Measurements from ENCODE around the gene IL23A.

Gene IL23A

DNA sequence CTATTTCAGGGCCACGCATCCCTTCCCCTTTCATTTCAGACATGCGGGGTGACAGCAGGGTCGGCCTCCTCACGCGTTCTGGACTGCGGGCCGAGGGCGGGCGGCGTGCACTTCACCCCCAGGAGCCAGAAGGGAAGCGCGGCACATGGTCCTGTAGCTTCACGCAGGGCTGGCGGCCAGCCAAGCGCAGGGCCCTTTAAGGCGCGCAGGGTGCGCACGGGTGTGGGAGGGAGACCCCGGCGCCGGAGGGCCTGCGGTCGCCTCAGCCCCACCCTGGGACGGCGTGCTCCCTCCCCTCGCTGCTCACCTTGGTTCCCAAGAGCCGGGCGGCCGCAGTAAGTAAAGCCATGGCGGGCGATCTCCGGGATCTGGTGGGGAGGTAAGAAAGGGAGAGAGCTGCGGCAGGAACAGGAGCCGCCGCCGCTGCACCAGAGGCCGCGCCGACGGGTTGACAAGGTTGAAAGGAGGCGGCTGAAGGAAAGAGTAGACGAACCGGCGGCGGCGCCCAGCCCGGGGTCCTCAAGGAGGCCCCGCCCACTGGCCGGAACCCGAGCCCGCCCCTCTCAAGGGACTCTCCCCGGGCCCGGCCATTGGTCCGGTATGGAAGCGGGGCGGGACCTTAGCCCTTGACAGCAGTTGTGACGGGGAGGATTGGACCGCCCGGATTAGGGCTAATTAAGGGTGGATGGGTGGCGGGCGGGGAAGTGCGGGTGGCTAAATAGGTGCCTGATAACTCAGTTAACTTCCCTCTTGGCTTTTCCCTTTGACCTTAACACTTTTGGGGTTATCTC is 38.6 kb upstream of the IL23A start, which contains the start of gene CS:
Gene CS (minus strand): TSS at position 478 of the 791 bp plus-strand sequence. CDS start 129 bp downstream, at position 349.
- peaks cover 3% of the 10 kb centered on the region; the same call in 1 of the 2 replicates for H4K20me1 ChIP-seq (ENCODE audit: control insufficient read depth, insufficient read depth, low read depth, low read length)
- peak within 1 kb of the TSS; percentile 92 for H3K4me3 ChIP-seq (ENCODE audit: low read length)
- H3K27me3 ChIP-seq (ENCODE audit: control insufficient read depth, low read length) = no peaks in the 10 kb centered on the region
- H3K4me2 ChIP-seq (ENCODE audit: low read length) = peak within 1 kb of the TSS; percentile 94
- H3K36me3 ChIP-seq (ENCODE audit: control insufficient read depth, low read length) = peaks cover 68% of the 10 kb centered on the region
- H3K9me3 ChIP-seq (ENCODE audit: control insufficient read depth, insufficient read depth, low read length) = no peaks in the 10 kb centered on the region
- TF ChIP-seq, protein P1, sequence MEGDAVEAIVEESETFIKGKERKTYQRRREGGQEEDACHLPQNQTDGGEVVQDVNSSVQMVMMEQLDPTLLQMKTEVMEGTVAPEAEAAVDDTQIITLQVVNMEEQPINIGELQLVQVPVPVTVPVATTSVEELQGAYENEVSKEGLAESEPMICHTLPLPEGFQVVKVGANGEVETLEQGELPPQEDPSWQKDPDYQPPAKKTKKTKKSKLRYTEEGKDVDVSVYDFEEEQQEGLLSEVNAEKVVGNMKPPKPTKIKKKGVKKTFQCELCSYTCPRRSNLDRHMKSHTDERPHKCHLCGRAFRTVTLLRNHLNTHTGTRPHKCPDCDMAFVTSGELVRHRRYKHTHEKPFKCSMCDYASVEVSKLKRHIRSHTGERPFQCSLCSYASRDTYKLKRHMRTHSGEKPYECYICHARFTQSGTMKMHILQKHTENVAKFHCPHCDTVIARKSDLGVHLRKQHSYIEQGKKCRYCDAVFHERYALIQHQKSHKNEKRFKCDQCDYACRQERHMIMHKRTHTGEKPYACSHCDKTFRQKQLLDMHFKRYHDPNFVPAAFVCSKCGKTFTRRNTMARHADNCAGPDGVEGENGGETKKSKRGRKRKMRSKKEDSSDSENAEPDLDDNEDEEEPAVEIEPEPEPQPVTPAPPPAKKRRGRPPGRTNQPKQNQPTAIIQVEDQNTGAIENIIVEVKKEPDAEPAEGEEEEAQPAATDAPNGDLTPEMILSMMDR (IDR thresholded peaks at IDR 0.05; ENCODE audit: low read depth, low read length, poor library complexity, severe bottlenecking) = no peak
- TF ChIP-seq EZH2phosphoT487 (IDR thresholded peaks at IDR 0.05; ENCODE audit: borderline replicate concordance, low read length) = no peak
- peaks cover 63% of the 10 kb centered on the region for H3K4me1 ChIP-seq (ENCODE audit: control insufficient read depth, low read length)
- H3K9me2 ChIP-seq (replicated peaks; ENCODE audit: control insufficient read depth, low read length) = no peaks in the 10 kb centered on the region
- peaks cover 68% of the 10 kb centered on the region for H3K79me2 ChIP-seq (ENCODE audit: control insufficient read depth, low read length)
- H3F3A ChIP-seq (ENCODE audit: control insufficient read depth, insufficient read depth) = peaks cover 5% of the 10 kb centered on the region; the same call in 1 of the 2 replicates
- peak within 1 kb of the TSS; percentile 72 for H3K27ac ChIP-seq (ENCODE audit: low read depth, low read length)

DNA sequence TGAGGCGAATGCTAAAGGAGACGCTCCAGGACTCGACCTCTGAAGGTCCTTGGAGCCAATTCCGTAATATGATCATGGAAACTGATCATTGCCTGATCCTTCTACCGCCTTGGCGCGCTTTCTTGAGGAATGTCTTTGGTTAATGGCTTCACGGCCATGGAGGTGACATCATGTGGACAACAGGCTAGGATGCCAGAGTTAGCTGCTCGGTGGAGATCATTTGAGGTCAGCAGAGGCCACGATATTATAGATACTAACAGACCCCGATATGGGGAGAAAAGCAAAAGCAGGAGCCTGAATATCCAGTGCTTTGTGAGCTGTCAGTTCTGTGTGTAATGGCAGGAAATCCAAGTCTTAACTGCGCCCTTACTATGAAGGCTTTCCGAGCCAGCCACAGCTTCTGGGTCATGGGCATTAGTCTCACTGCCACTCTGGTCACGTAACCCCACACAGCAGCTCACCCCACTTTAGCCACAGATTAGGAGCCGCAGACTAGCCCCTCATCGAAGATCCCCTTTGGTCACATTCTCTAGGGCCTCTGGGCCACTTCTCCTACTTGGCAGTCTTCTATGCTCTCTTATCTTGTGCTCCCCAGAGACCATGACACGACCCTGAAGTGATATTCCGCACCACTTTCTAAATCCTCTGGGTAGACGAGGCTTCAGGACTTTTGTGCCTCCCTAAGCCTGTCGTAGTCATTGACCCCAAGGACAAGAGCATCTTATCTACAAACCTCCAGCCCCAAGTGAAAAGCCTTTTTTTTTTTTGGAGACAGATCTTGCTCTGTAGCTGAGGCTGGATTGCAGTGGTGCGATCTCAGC is 37.8 kb upstream of the IL23A start:
- Histone ChIP-seq H3K36me3 (ENCODE audit: control insufficient read depth, low read length) (peaks cover 67% of the 10 kb centered on the region), H3K9me3 (ENCODE audit: control insufficient read depth, insufficient read depth, low read length) (no peaks in the 10 kb centered on the region), H3K4me3 (ENCODE audit: low read length) (peak overlapping the region; percentile 92), H3K4me2 (ENCODE audit: low read length) (peak overlapping the region; percentile 94), H3F3A (ENCODE audit: control insufficient read depth, insufficient read depth) (peaks cover 6% of the 10 kb centered on the region; the same call in 1 of the 2 replicates), H3K27me3 (ENCODE audit: control insufficient read depth, low read length) (no peaks in the 10 kb centered on the region), H4K20me1 (ENCODE audit: control insufficient read depth, insufficient read depth, low read depth, low read length) (peaks cover 3% of the 10 kb centered on the region; the same call in 1 of the 2 replicates), H3K27ac (ENCODE audit: low read depth, low read length) (peak overlapping the region; percentile 72), H3K79me2 (ENCODE audit: control insufficient read depth, low read length) (peaks cover 60% of the 10 kb centered on the region), H3K9me2 (replicated peaks; ENCODE audit: control insufficient read depth, low read length) (no peaks in the 10 kb centered on the region), H3K4me1 (ENCODE audit: control insufficient read depth, low read length) (peaks cover 63% of the 10 kb centered on the region)
- TF ChIP-seq, protein P1 (IDR thresholded peaks at IDR 0.05; ENCODE audit: low read depth, low read length, poor library complexity, severe bottlenecking) = no peak
- TF ChIP-seq EZH2phosphoT487 (IDR thresholded peaks at IDR 0.05; ENCODE audit: borderline replicate concordance, low read length) = no peak

DNA sequence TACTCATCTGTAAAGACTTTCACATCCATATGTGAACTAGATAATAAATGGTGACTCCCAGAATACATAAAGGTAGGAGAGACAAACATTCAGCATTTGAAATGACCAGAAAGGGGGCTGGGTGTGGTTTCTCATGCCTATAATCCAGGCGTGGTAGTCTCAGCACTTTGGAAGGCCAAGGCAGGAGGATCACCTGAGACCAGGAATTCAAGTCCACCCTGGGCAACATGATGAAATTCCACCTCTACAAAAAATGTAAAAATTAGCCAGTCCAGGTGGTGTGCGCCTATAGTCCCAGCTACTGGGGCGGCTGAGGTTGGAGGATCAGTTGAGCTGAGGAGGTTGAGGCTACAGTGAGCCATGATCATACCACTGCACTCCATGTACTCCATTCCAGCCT is 34.4 kb upstream of the IL23A start:
- Histone ChIP-seq H3K27ac (ENCODE audit: low read depth, low read length) (no peak overlapping the region), H3K4me1 (ENCODE audit: control insufficient read depth, low read length) (peaks cover 29% of the 10 kb centered on the region), H3K36me3 (ENCODE audit: control insufficient read depth, low read length) (peaks cover 48% of the 10 kb centered on the region), H3K27me3 (ENCODE audit: control insufficient read depth, low read length) (no peaks in the 10 kb centered on the region), H3K4me2 (ENCODE audit: low read length) (no peak overlapping the region), H4K20me1 (ENCODE audit: control insufficient read depth, insufficient read depth, low read depth, low read length) (no peaks in the 10 kb centered on the region), H3K4me3 (ENCODE audit: low read length) (no peak overlapping the region), H3F3A (ENCODE audit: control insufficient read depth, insufficient read depth) (peaks cover 8% of the 10 kb centered on the region; the same call in 1 of the 2 replicates), H3K79me2 (ENCODE audit: control insufficient read depth, low read length) (peaks cover 26% of the 10 kb centered on the region), H3K9me2 (replicated peaks; ENCODE audit: control insufficient read depth, low read length) (no peaks in the 10 kb centered on the region), H3K9me3 (ENCODE audit: control insufficient read depth, insufficient read depth, low read length) (no peaks in the 10 kb centered on the region)
- no peak for TF ChIP-seq EZH2phosphoT487 (IDR thresholded peaks at IDR 0.05; ENCODE audit: borderline replicate concordance, low read length)
- TF ChIP-seq, protein P1 (IDR thresholded peaks at IDR 0.05; ENCODE audit: low read depth, low read length, poor library complexity, severe bottlenecking) = no peak
